Right atrium auricular region (tissue), 2 donors: ENCODE results near the gene ENPP6. TPM values are rescaled to one million over a fixed set of nuclear protein-coding genes. Genes with fewer than 3 reads are reported as not detected.

Experiments used
- DNase-seq: peaks from one replicate; pipeline ENCODE4 v3.0.0-alpha.2; 2019; ENCODE audit warnings: low spot score
- H3K27ac ChIP-seq, 2 donors: fragments of 200-600 bp; sonication (generic); 1 replicate in 1 of 2; 2 replicates in 1 of 2; pipeline ENCODE4 v1.5.1; 2016 to 2019
- H3K27me3 ChIP-seq, 2 donors: fragments of 200-600 bp; sonication (generic); one replicate each; pipeline versions ENCODE4 v1.5.1 to v1.6.0; 2017 to 2019
- H3K36me3 ChIP-seq: fragments of 200-600 bp; sonication (generic); one replicate; pipeline ENCODE4 v1.5.1; 2016
- H3K4me1 ChIP-seq, 2 donors: fragments of 200-600 bp; sonication (generic); one replicate each; pipeline versions ENCODE4 v1.5.1 to v1.6.0; 2017 to 2019
- H3K4me3 ChIP-seq, 2 donors: fragments of 200-600 bp; sonication (generic); 1 replicate in 1 of 2; 2 replicates in 1 of 2; pipeline ENCODE4 v1.5.1; 2017 to 2019; ENCODE audit warnings: mild to moderate bottlenecking in 1 of 2, moderate library complexity in 1 of 2
- H3K9me3 ChIP-seq, 2 donors: fragments of 200-600 bp; sonication (generic); one replicate each; pipeline ENCODE4 v1.5.1; 2019
- total RNA-seq, 2 donors: library from RNA; depleted of rRNA; stranded (reverse); fragments of >200 nt; gene quantifications; one replicate each; pipeline ENCODE4 v1.1.0, GENCODE V29; 2016
- TF ChIP-seq, protein P1 (sequence below), 2 donors: fragments of 200-600 bp; sonication (generic); IDR thresholded peaks; one replicate each; pipeline ENCODE4 v1.5.1; 2019; ENCODE audit warnings: antibody characterized with exemption in 2 of 2

ENPP6 gene
- total RNA-seq, 2 donors from 2014 or later: not detected

DNA sequence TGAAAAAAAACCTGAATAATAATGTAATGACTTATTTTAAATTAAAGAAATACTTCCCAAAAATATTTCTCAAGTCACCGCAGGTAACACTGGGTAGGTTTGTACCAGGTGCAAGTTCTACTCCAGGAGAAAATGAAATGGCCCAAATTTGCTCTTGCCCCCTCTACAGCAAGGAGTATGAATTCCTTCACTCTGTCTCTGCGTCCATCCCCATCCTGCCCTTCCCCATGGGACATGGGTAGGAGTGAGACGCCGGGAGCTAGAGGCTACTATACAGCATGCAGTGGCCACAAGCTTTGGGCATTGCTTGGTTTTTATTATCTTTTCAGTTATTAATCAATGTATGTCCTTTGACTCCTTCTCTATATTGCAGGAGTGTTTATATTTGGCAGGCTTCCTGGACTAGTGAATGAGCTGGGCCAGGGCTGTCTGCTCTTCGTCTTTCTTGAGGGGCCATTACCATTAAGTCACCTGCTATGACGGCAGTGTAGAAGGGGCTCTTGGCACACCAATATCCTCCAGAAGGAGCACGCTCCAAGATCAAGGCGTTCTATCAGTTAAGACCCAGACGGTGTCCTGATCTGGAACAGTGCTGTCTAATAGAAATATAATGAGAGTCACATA is 149.6 kb downstream of the ENPP6 start:
- TF ChIP-seq, protein P1, sequence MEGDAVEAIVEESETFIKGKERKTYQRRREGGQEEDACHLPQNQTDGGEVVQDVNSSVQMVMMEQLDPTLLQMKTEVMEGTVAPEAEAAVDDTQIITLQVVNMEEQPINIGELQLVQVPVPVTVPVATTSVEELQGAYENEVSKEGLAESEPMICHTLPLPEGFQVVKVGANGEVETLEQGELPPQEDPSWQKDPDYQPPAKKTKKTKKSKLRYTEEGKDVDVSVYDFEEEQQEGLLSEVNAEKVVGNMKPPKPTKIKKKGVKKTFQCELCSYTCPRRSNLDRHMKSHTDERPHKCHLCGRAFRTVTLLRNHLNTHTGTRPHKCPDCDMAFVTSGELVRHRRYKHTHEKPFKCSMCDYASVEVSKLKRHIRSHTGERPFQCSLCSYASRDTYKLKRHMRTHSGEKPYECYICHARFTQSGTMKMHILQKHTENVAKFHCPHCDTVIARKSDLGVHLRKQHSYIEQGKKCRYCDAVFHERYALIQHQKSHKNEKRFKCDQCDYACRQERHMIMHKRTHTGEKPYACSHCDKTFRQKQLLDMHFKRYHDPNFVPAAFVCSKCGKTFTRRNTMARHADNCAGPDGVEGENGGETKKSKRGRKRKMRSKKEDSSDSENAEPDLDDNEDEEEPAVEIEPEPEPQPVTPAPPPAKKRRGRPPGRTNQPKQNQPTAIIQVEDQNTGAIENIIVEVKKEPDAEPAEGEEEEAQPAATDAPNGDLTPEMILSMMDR (IDR thresholded peaks at IDR 0.05): no peak
- DNase-seq: no peak
- Histone ChIP-seq H3K9me3 (peaks cover 0 to 18% of the 10 kb centered on the region in 2 donors), H3K27me3 (no peaks in the 10 kb centered on the region), H3K4me1 (no peaks in the 10 kb centered on the region), H3K36me3 (no peaks in the 10 kb centered on the region), H3K4me3 (no peak overlapping the region), H3K27ac (no peak overlapping the region)

DNA sequence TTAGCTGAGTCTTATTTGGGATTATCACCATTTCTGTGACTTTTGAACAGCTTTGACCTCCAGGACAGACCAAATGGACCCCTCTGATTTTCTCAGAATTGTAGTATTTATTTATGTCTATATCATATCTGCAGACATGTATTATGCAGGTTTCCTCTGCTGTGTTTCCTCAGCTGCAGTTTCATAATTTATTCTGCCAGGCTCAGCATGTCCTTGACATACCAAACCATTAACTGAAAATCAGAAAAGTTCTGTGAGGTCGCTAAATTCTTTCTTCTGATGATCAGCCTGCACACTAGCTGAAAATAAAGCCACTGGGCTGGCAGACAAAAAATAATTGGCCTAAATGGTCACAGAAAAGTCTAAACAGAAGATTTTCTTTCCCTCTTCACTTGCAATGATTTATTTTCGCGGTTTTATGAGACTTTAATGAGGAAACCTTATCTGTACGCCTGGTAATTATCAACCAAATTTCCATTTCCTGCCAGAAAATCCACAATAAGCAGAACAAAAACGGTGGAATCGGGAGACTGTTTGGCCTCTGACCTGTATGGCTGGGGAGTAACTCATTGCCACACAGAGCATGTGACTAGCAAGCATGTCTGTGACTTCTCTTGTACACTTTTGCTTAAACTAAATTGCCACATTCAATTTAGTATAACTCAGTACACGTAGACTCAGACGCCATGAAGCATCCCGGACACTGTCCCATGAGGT is 150.9 kb downstream of the ENPP6 start:
- TF ChIP-seq, protein P1 (IDR thresholded peaks at IDR 0.05): no peak
- no peak for DNase-seq
- H3K36me3 ChIP-seq: no peaks in the 10 kb centered on the region
- H3K27ac ChIP-seq: no peak overlapping the region
- no peaks in the 10 kb centered on the region for H3K27me3 ChIP-seq
- no peak overlapping the region for H3K4me3 ChIP-seq
- H3K9me3 ChIP-seq: peaks cover 0 to 5% of the 10 kb centered on the region in 2 donors
- no peaks in the 10 kb centered on the region for H3K4me1 ChIP-seq

DNA sequence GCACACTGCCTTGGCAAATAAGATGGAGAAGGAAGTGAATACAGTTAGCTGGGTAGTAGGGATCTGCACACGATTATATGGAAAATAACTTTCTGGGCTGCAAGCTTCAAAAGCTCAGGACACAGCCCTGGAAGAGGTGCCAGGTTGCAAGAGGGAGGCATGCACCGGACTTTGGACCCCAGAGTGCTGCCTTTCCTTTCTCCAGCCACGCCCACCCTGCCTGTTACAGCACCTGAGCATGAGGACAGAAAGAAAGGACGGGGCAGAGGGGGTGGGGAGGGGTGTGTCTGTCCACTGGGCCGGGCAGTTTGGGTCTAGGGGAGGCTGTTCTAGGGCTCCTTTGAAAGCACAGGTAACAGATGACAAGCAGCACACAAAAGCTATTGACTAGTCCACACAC is 152.8 kb downstream of the ENPP6 start:
- Histone ChIP-seq H3K27ac (no peak overlapping the region), H3K4me3 (no peak overlapping the region), H3K4me1 (no peaks in the 10 kb centered on the region), H3K9me3 (no peaks in the 10 kb centered on the region), H3K36me3 (no peaks in the 10 kb centered on the region), H3K27me3 (no peaks in the 10 kb centered on the region)
- no peak for DNase-seq
- TF ChIP-seq, protein P1 (IDR thresholded peaks at IDR 0.05): no peak

DNA sequence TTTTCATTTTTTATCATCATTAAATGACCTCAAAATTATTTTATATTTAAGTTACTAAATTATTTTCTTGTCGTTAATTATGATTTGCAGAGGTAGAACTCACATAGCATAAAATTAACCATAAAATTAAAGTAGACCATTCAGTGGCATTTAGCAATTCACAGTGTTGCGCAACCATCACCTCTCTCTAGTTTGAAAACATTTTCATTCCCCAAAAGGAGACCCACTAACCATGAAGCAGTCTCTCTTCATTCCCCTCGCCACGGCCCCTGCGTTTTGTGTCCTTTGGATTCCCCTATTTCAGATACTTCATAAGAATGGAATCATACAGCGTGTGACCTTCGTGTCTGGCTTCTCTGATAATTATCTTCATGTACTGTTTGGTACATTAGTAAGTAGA is 154.9 kb downstream of the ENPP6 start:
- TF ChIP-seq, protein P1 (IDR thresholded peaks at IDR 0.05): no peak

DNA sequence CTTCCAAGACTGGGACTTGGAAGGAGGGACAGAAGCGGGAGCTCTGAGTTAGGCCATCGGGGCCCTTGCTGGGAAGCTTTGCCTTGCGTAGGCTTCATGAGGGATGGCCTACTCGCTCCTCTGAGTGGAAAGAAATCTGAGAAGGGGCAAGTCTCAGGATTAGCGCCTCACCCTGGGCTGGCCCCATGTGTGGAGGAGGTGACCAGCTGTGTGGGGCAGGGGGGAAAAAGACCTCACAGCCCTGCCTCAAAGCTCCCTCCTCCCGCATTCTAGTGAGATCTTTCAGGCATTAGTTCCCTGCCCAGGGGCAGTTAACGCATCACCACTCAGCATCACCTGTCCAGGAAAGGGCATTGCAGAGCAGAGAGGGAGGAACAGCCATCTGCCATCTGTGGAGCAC is 156.1 kb downstream of the ENPP6 start:
- no peak overlapping the region for H3K27ac ChIP-seq
- TF ChIP-seq, protein P1 (IDR thresholded peaks at IDR 0.05): no peak
- no peaks in the 10 kb centered on the region for H3K27me3 ChIP-seq
- no peak for DNase-seq
- no peaks in the 10 kb centered on the region for H3K36me3 ChIP-seq
- H3K4me1 ChIP-seq: no peaks in the 10 kb centered on the region
- H3K9me3 ChIP-seq: no peaks in the 10 kb centered on the region
- no peak overlapping the region for H3K4me3 ChIP-seq

More for the DNA sequence above, 154.9 kb downstream of the ENPP6 start:
- H3K4me3 ChIP-seq: no peak overlapping the region
- no peaks in the 10 kb centered on the region for H3K27me3 ChIP-seq
- H3K9me3 ChIP-seq: no peaks in the 10 kb centered on the region
- no peaks in the 10 kb centered on the region for H3K36me3 ChIP-seq
- no peaks in the 10 kb centered on the region for H3K4me1 ChIP-seq
- no peak for DNase-seq
- no peak overlapping the region for H3K27ac ChIP-seq
